ENCODE results near the gene NFAT5.

DNA sequence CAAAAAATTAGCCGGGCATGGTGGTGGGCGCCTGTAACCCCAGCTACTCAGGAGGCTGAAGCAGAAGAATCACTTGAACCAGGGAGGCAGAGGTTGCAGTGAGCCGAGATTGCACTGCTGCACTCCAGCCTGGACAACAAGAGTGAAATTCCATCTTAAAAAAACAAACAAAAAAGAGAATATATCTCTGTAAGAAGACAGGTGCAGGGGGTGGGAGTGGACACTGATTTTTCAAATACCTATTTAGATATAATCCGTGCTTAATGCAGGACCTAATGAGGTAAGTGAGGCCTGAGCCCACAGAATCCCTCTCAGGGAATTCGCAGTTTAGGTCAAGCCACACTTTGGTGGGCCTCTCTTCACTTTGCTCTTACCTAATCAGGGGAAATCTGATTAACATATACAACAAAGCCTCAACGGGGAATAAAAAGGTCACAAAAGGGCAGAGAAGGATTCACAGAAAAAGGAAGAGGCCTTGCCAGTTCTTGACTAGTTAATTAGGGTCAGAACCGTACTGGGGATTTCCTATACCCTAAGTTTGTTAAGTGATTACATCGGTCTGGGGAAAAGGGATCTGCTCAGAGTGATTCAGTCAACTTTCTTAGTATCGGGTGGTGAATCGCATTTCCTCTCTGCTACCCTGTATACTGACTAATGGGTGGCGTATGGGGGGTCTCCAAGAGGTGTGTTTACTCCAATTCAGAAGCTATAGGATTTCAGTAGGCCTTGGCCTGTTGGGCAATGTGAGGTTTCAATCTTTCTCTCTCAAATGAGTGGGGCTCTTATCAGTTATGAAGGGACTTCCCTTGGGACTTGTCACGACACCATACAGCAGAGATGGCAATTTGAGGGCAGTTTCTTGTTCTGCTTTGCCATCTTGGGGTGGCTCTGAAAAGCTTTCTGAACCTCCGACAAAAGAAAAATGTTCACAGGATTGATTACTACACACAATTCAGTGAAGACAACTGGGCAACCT lies 1.9 kb upstream of the NFAT5 start:
- TF ChIP-seq ZNF274 (IDR thresholded peaks at IDR 0.05; ENCODE audit: borderline replicate concordance, low read depth, low read length) (no peak), BMI1 (IDR thresholded peaks at IDR 0.05; ENCODE audit: low read length) (no peak), CEBPG (CRISPR knock-in tag; IDR thresholded peaks at IDR 0.05) (no peak), CEBPG (tag; conservative IDR thresholded peaks at IDR 0.05 in 1 of 2, IDR thresholded peaks at IDR 0.05 in 1 of 2) (peak in 1 of 2 experiments; percentile 50; a peak in 2 of 4 replicates), ZFP36 (IDR thresholded peaks at IDR 0.05; ENCODE audit: low read depth, low read length, partially characterized antibody) (no peak), ZNF668 (CRISPR knock-in tag; IDR thresholded peaks at IDR 0.05) (no peak), POLR2G (IDR thresholded peaks at IDR 0.05; ENCODE audit: low read depth, low read length) (no peak), GATA2 (CRISPR knock-in tag; IDR thresholded peaks at IDR 0.05) (no peak), KDM5B (IDR thresholded peaks at IDR 0.05; ENCODE audit: insufficient replicate concordance, low read depth, low read length) (no peak), RBM17 (IDR thresholded peaks at IDR 0.05; ENCODE audit: borderline replicate concordance, low read depth, low read length) (no peak), ASH1L (IDR thresholded peaks at IDR 0.05; ENCODE audit: borderline replicate concordance, low read depth, partially characterized antibody) (no peak)
- TF ChIP-seq, protein P1, sequence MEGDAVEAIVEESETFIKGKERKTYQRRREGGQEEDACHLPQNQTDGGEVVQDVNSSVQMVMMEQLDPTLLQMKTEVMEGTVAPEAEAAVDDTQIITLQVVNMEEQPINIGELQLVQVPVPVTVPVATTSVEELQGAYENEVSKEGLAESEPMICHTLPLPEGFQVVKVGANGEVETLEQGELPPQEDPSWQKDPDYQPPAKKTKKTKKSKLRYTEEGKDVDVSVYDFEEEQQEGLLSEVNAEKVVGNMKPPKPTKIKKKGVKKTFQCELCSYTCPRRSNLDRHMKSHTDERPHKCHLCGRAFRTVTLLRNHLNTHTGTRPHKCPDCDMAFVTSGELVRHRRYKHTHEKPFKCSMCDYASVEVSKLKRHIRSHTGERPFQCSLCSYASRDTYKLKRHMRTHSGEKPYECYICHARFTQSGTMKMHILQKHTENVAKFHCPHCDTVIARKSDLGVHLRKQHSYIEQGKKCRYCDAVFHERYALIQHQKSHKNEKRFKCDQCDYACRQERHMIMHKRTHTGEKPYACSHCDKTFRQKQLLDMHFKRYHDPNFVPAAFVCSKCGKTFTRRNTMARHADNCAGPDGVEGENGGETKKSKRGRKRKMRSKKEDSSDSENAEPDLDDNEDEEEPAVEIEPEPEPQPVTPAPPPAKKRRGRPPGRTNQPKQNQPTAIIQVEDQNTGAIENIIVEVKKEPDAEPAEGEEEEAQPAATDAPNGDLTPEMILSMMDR (IDR thresholded peaks at IDR 0.05 in 2 of 3, conservative IDR thresholded peaks at IDR 0.05 in 1 of 3; ENCODE audit: insufficient read depth in 2 of 3, low read depth in 1 of 3, low read length in 3 of 3), result peak in 1 of 3 experiments; percentile 5; a peak in 1 of 6 replicates
- TF ChIP-seq, protein P2, sequence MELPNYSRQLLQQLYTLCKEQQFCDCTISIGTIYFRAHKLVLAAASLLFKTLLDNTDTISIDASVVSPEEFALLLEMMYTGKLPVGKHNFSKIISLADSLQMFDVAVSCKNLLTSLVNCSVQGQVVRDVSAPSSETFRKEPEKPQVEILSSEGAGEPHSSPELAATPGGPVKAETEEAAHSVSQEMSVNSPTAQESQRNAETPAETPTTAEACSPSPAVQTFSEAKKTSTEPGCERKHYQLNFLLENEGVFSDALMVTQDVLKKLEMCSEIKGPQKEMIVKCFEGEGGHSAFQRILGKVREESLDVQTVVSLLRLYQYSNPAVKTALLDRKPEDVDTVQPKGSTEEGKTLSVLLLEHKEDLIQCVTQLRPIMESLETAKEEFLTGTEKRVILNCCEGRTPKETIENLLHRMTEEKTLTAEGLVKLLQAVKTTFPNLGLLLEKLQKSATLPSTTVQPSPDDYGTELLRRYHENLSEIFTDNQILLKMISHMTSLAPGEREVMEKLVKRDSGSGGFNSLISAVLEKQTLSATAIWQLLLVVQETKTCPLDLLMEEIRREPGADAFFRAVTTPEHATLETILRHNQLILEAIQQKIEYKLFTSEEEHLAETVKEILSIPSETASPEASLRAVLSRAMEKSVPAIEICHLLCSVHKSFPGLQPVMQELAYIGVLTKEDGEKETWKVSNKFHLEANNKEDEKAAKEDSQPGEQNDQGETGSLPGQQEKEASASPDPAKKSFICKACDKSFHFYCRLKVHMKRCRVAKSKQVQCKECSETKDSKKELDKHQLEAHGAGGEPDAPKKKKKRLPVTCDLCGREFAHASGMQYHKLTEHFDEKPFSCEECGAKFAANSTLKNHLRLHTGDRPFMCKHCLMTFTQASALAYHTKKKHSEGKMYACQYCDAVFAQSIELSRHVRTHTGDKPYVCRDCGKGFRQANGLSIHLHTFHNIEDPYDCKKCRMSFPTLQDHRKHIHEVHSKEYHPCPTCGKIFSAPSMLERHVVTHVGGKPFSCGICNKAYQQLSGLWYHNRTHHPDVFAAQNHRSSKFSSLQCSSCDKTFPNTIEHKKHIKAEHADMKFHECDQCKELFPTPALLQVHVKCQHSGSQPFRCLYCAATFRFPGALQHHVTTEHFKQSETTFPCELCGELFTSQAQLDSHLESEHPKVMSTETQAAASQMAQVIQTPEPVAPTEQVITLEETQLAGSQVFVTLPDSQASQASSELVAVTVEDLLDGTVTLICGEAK (IDR thresholded peaks at IDR 0.05), result no peak
- TF ChIP-seq, protein P2 (CRISPR knock-in tag; IDR thresholded peaks at IDR 0.05), result no peak
- TF ChIP-seq, protein P3, sequence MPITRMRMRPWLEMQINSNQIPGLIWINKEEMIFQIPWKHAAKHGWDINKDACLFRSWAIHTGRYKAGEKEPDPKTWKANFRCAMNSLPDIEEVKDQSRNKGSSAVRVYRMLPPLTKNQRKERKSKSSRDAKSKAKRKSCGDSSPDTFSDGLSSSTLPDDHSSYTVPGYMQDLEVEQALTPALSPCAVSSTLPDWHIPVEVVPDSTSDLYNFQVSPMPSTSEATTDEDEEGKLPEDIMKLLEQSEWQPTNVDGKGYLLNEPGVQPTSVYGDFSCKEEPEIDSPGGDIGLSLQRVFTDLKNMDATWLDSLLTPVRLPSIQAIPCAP (CRISPR knock-in tag; IDR thresholded peaks at IDR 0.05; ENCODE audit: borderline replicate concordance), result no peak
- TF ChIP-seq, protein P4, sequence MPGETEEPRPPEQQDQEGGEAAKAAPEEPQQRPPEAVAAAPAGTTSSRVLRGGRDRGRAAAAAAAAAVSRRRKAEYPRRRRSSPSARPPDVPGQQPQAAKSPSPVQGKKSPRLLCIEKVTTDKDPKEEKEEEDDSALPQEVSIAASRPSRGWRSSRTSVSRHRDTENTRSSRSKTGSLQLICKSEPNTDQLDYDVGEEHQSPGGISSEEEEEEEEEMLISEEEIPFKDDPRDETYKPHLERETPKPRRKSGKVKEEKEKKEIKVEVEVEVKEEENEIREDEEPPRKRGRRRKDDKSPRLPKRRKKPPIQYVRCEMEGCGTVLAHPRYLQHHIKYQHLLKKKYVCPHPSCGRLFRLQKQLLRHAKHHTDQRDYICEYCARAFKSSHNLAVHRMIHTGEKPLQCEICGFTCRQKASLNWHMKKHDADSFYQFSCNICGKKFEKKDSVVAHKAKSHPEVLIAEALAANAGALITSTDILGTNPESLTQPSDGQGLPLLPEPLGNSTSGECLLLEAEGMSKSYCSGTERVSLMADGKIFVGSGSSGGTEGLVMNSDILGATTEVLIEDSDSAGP (CRISPR knock-in tag; IDR thresholded peaks at IDR 0.05), result no peak

Measured in K562 (cell line).